IMR-90 (cell line): ENCODE measurements around the gene NUDT3. TPM values are rescaled to one million over a fixed set of nuclear protein-coding genes. Genes with fewer than 3 reads are reported as not detected.

Experiments used
- ATAC-seq: fragments of 200-7000 bp; cut with Tn5 transposase; 2 replicates; pipeline ENCODE4 v1.9.1; 2020; ENCODE audit warnings: low read depth, mild to moderate bottlenecking, moderate library complexity
- BruUV-seq: library from RNA; stranded (reverse); fragments of 400-500 nt; replicated peaks from 2 replicates; lab custom pipeline; 2021; lab: Mats Ljungman, UMichigan
- CTCF ChIA-PET: fragments of 300-600 bp; formaldehyde crosslinking; extraction: SDS; loops from one replicate; lab custom pipeline; 2021; ENCODE audit warnings: antibody characterized with exemption; lab: Yijun Ruan, JAX
- POLR2A ChIA-PET: fragments of 300-600 bp; sonication (Branson Sonifier 250); formaldehyde crosslinking; loops from one replicate; lab custom pipeline; 2022; ENCODE audit warnings: antibody characterized with exemption; ENCODE audit not compliant: unreplicated experiment; lab: Charles Lee
- DNase-seq: peaks from one replicate; pipeline ENCODE4 v3.0.0; 2013
- H2AFZ ChIP-seq: replicated peaks from 2 replicates; pipeline ENCODE3; 2013; ENCODE audit warnings: low read length, mild to moderate bottlenecking; ENCODE audit not compliant: poor library complexity
- H2AK5ac ChIP-seq: 2 replicates; pipeline ENCODE4 v1.6.1; 2013; ENCODE audit warnings: low read depth, low read length, inconsistent platforms
- H2AK9ac ChIP-seq: replicated peaks from 2 replicates; pipeline ENCODE3; 2013; ENCODE audit warnings: mild to moderate bottlenecking, low read depth, low read length, moderate library complexity; ENCODE audit not compliant: poor library complexity
- H2BK120ac ChIP-seq: 2 replicates; pipeline ENCODE4 v1.6.1; 2013; ENCODE audit warnings: low read depth, low read length, inconsistent platforms
- H2BK15ac ChIP-seq: 3 replicates; pipeline ENCODE4 v1.6.1; 2013; ENCODE audit warnings: low read depth, low read length, inconsistent platforms
- H2BK20ac ChIP-seq: 2 replicates; pipeline ENCODE4 v1.6.1; 2013; ENCODE audit warnings: low read depth, mild to moderate bottlenecking, inconsistent platforms, low read length, moderate library complexity
- H2BK5ac ChIP-seq: 2 replicates; pipeline ENCODE4 v1.6.1; 2013; ENCODE audit warnings: mild to moderate bottlenecking, low read depth, low read length, inconsistent platforms; ENCODE audit not compliant: poor library complexity, severe bottlenecking
- H3K14ac ChIP-seq: replicated peaks from 2 replicates; pipeline ENCODE4 v1.6.1; 2013; ENCODE audit warnings: low read depth, low read length, inconsistent platforms
- H3K18ac ChIP-seq: 2 replicates; pipeline ENCODE4 v1.6.1; 2013; ENCODE audit warnings: low read depth, low read length, control low read depth
- H3K23ac ChIP-seq: 2 replicates; pipeline ENCODE4 v1.6.1; 2013; ENCODE audit warnings: low read depth, low read length, inconsistent platforms
- H3K27ac ChIP-seq: 2 replicates; pipeline ENCODE4 v1.5.1; 2013; ENCODE audit warnings: mild to moderate bottlenecking, control low read depth, low read length; ENCODE audit not compliant: insufficient read depth
- H3K27me3 ChIP-seq: 2 replicates; pipeline ENCODE4 v1.6.1; 2013; ENCODE audit warnings: low read length; ENCODE audit not compliant: control insufficient read depth, insufficient read depth
- H3K36me3 ChIP-seq: 2 replicates; pipeline ENCODE4 v1.6.1; 2013; ENCODE audit warnings: low read length, mixed read lengths; ENCODE audit not compliant: control insufficient read depth, insufficient read depth
- H3K4ac ChIP-seq: 2 replicates; pipeline ENCODE4 v1.6.1; 2013; ENCODE audit warnings: low read depth, low read length, inconsistent platforms
- H3K4me1 ChIP-seq: 2 replicates; pipeline ENCODE4 v1.6.1; 2013; ENCODE audit warnings: low read length, mixed read lengths; ENCODE audit not compliant: control insufficient read depth, insufficient read depth
- H3K4me2 ChIP-seq: 2 replicates; pipeline ENCODE4 v1.6.1; 2013; ENCODE audit warnings: low read depth, mild to moderate bottlenecking, control low read depth, low read length, moderate library complexity
- H3K4me3 ChIP-seq: 2 replicates; pipeline ENCODE4 v1.5.1; 2013; ENCODE audit warnings: low read depth, mild to moderate bottlenecking, control low read depth, low read length, moderate library complexity; ENCODE audit not compliant: insufficient read depth
- H3K56ac ChIP-seq: 2 replicates; pipeline ENCODE4 v1.6.1; 2013; ENCODE audit warnings: low read length, inconsistent platforms; ENCODE audit not compliant: insufficient read depth; ENCODE audit errors: extremely low read depth
- H3K79me1 ChIP-seq, 2 experiments: 2 replicates each; pipeline ENCODE4 v1.6.1; 2013; ENCODE audit warnings: low read length in 2 of 2, inconsistent platforms in 1 of 2, low read depth in 1 of 2
- H3K9ac ChIP-seq: 2 replicates; pipeline ENCODE4 v1.6.1; 2013; ENCODE audit warnings: low read depth, low read length, control low read depth
- H3K9me1 ChIP-seq: 2 replicates; pipeline ENCODE4 v1.6.1; 2013; ENCODE audit warnings: low read length, inconsistent platforms; ENCODE audit not compliant: insufficient read depth
- H3K9me3 ChIP-seq: 2 replicates; pipeline ENCODE4 v1.6.1; 2013; ENCODE audit warnings: low read length; ENCODE audit not compliant: control insufficient read depth, insufficient read depth
- H4K20me1 ChIP-seq: 2 replicates; pipeline ENCODE4 v1.6.1; 2013; ENCODE audit warnings: low read length, inconsistent platforms; ENCODE audit not compliant: insufficient read depth
- H4K5ac ChIP-seq: 2 replicates; pipeline ENCODE4 v1.6.1; 2013; ENCODE audit warnings: mild to moderate bottlenecking, low read depth, low read length, control low read depth
- H4K8ac ChIP-seq, 2 experiments: 2 replicates each; pipeline ENCODE4 v1.6.1; 2013; ENCODE audit warnings: low read depth in 2 of 2, low read length in 2 of 2, control low read depth in 1 of 2, inconsistent platforms in 1 of 2
- H4K91ac ChIP-seq: 2 replicates; pipeline ENCODE4 v1.6.1; 2013; ENCODE audit warnings: low read depth, low read length, inconsistent platforms; ENCODE audit not compliant: insufficient read depth
- CEBPB ChIP-seq: IDR thresholded peaks from 2 replicates; pipeline ENCODE4 v1.6.1; 2012; ENCODE audit warnings: low read depth, low read length, improper control_type of control experiment
- CHD1 ChIP-seq: IDR thresholded peaks from 2 replicates; pipeline ENCODE4 v1.6.1; 2012; ENCODE audit warnings: low read depth, low read length, improper control_type of control experiment
- ELK1 ChIP-seq: fragments of 150-350 bp; IDR thresholded peaks from 2 replicates; pipeline ENCODE4 v1.6.1; 2016; ENCODE audit warnings: low read depth, mild to moderate bottlenecking, low read length, moderate library complexity, borderline replicate concordance
- FOS ChIP-seq: fragments of 150-350 bp; IDR thresholded peaks from 2 replicates; pipeline ENCODE4 v1.6.1; 2016; ENCODE audit warnings: low read depth, low read length
- MXI1 ChIP-seq: IDR thresholded peaks from 2 replicates; pipeline ENCODE4 v1.6.1; 2012; ENCODE audit warnings: low read depth, mild to moderate bottlenecking, low read length, moderate library complexity, borderline replicate concordance
- RAD21 ChIP-seq: IDR thresholded peaks from 2 replicates; pipeline ENCODE4 v1.6.1; 2012; ENCODE audit warnings: low read length, improper control_type of control experiment
- RFX5 ChIP-seq: IDR thresholded peaks from 2 replicates; pipeline ENCODE4 v1.8.0; 2012; ENCODE audit warnings: low read depth, mild to moderate bottlenecking, low read length, moderate library complexity
- SMC3 ChIP-seq: fragments of 150-350 bp; IDR thresholded peaks from 2 replicates; pipeline ENCODE4 v1.6.1; 2016; ENCODE audit warnings: low read depth, mild to moderate bottlenecking, antibody characterized with exemption, low read length, moderate library complexity
- WGBS, 2 experiments: methylation state at CpG; one replicate each; pipeline versions ENCODE4 v1.1.5 to v1.1.7; 2013; ENCODE audit warnings: missing lambda C conversion rate in 2 of 2; ENCODE audit not compliant: insufficient read length in 1 of 2; ENCODE audit errors: extremely low coverage in 2 of 2; 5-methylcytosine and 5-hydroxymethylcytosine counted together
- dilution Hi-C: fragments of 300-500 bp; cut with HindIII; formaldehyde crosslinking; loops from one replicate; pipeline ENCODE4 v1.14.3; 2018; ENCODE audit warnings: low sequenced_read_pairs; ENCODE audit not compliant: unreplicated experiment
- in situ Hi-C: fragments of 300-500 bp; cut with MboI; formaldehyde crosslinking; loops from 3 replicates; pipeline ENCODE4 v1.14.3; 2019; ENCODE audit warnings: low sequenced_read_pairs, inconsistent platforms, mixed read lengths
- intact Hi-C: fragments of 100-400 bp; cut with micrococcal nuclease; formaldehyde crosslinking; loops from 2 replicates; pipeline ENCODE4 v1.10.0; 2022
- polyA plus RNA-seq, 3 experiments: library from polyadenylated mRNA; depleted of rRNA; stranded (reverse); fragments of >200 nt; gene quantifications; 2 replicates each; pipeline ENCODE4 v1.2.3, GENCODE V29; 2012; ENCODE audit warnings: low replicate concordance in 1 of 3
- total RNA-seq: library from RNA; depleted of rRNA; stranded (reverse); fragments of >200 nt; gene quantifications from 2 replicates; pipeline ENCODE4 v1.2.3, GENCODE V29; 2012
- TF ChIP-seq, protein P1 (sequence below): fragments of 150-350 bp; IDR thresholded peaks from 2 replicates; pipeline ENCODE4 v1.6.1; 2017; ENCODE audit warnings: mild to moderate bottlenecking, antibody characterized with exemption, low read length, low read depth

NUDT3 gene
- total and polyA plus RNA-seq, 2 of the 4 experiments (the other 2 are of a cell fraction): 10.1 to 17.2 TPM

GRCh38 chr6:34366639-34366921 is 25.9 kb downstream of the NUDT3 start:
- peak overlapping the region; percentile 35; the same call in 1 of the 2 replicates for H3K27ac ChIP-seq
- H3K27me3 ChIP-seq: no peaks in the 10 kb centered on the region
- no peak overlapping the region for H2BK15ac ChIP-seq
- no peak for TF ChIP-seq CHD1
- TF ChIP-seq CEBPB: 0 out of 2 replicates have a peak, but pooled peaks have one; percentile 12
- TF ChIP-seq, protein P1, sequence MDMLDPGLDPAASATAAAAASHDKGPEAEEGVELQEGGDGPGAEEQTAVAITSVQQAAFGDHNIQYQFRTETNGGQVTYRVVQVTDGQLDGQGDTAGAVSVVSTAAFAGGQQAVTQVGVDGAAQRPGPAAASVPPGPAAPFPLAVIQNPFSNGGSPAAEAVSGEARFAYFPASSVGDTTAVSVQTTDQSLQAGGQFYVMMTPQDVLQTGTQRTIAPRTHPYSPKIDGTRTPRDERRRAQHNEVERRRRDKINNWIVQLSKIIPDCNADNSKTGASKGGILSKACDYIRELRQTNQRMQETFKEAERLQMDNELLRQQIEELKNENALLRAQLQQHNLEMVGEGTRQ: no peak
- no peak for TF ChIP-seq FOS
- no peak for TF ChIP-seq ELK1
- no peak for TF ChIP-seq MXI1
- no peak for TF ChIP-seq RAD21
- no peak for TF ChIP-seq RFX5
- no peak for TF ChIP-seq SMC3
- H3K79me1 ChIP-seq: peaks cover 45 to 75% of the 10 kb centered on the region in 2 experiments
- no peak overlapping the region for H2AFZ ChIP-seq
- ChIA-PET CTCF (no interaction called here), POLR2A (no interaction called here)
- 0 out of 2 replicates have a peak, but pooled peaks have one; percentile 24 for ATAC-seq
- H2BK5ac ChIP-seq: peak overlapping the region; percentile 64
- H4K8ac ChIP-seq: no peak overlapping the region
- in situ Hi-C loops (no loop called here), intact Hi-C loops (no loop called here), dilution Hi-C loops (no loop called here)
- H3K56ac ChIP-seq: no peak overlapping the region
- H2AK5ac ChIP-seq: no peak overlapping the region
- WGBS, 2 experiments: no CpG with 5 or more reads among the region's 3 CpGs
- H3K36me3 ChIP-seq: 0 out of 2 replicates have a peak, but pooled peaks cover 2% of the 10 kb centered on the region
- H3K9me1 ChIP-seq: peaks cover 9% of the 10 kb centered on the region
- no peak overlapping the region for H2AK9ac ChIP-seq
- H3K18ac ChIP-seq: no peak overlapping the region
- peaks cover 42% of the 10 kb centered on the region for H4K20me1 ChIP-seq
- no peak overlapping the region for H3K4me2 ChIP-seq
- H3K23ac ChIP-seq: no peak overlapping the region
- no peak for DNase-seq
- H3K4me3 ChIP-seq: no peak overlapping the region
- peaks cover 4% of the 10 kb centered on the region for H3K4me1 ChIP-seq
- H3K9ac ChIP-seq: no peak overlapping the region; the same call in 1 of the 2 replicates
- BruUV-seq: no TSS peak
- no peaks in the 10 kb centered on the region for H3K9me3 ChIP-seq
- peak overlapping the region; percentile 2; the same call in 1 of the 2 replicates for H3K4ac ChIP-seq
- no peak overlapping the region for H4K5ac ChIP-seq
- H4K91ac ChIP-seq: no peak overlapping the region
- no peak overlapping the region for H2BK120ac ChIP-seq
- H3K14ac ChIP-seq: no peak overlapping the region; the same call in 1 of the 2 replicates
- H2BK20ac ChIP-seq: no peak overlapping the region
